DMS79 treated with DMSO at 0.1 percent for 48 hours (cell line): Measurements from ENCODE around the gene TMEM91.
A peak's percentile ranks its signal among the peaks of the same experiment; 100 is the strongest.
"Not testable (repeated sequence)": the region's sequence is repeated elsewhere in the genome, so short reads cannot be mapped to it uniquely, and the experiment has no call there.

Experiments
- DNase-seq: peaks from one replicate; lab custom pipeline; 2025; lab: John Stamatoyannopoulos, UW

Gene TMEM91

DNA sequence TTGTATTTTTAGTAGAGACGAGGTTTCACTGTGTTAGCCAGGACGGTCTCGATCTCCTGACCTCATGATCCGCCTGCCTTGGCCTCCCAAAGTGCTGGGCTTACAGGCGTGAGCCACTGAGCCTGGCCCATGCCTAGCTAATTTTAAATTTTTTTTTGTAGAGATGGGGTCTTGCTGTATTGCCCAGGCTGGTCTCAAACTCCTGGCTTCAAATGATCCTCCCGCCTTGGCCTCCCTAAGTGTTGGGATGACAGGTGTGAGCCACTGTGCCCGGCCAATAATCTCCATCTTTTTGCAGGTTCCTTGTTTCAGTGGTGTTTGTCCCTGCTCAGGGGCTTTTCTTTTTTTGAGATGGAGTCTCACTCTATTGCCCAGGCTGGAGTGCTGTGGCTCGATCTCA lies 5.2 kb downstream of the TMEM91 start:
- DNase-seq = not testable (repeated sequence)

DNA sequence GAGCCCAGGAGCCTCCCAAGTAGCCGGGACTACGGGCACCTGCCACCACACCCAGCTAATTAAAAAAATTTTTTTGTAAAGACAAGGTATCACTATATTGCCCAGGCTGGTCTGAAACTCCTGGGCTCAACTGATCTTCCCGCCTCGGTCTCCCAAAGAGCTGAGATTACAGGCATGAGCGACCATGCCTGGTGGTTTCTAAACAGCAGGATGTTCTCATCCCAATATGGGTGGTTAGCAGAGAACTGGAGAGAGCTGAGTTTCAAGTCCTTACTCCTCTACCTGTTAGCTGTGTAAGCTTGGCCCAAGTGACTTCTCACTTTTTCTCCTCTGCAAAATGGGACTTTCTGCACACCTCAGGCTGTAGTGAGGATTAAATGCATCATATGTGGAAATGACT lies 8.0 kb downstream of the TMEM91 start:
- DNase-seq = no peak

DNA sequence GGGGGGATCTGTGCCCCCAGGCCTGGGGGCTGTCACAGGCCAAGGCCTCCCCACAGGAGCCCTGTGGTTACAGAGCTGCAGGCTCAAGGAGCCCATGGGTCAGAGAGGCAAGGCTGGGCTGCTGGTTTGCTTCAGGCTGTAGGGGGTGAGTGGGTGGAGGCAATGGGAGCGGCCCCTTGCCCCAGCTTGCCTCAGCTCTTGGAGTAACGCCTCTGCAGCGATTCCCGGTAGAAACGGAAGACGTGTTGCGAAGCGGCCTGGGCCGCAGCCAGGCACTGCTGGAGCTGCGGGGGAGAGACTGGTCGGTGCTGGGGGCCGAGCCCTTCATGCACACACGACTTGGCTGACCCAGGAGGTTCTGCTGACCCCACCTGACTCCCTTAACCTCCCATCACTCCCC lies 10.1 kb downstream of the TMEM91 start:
- no peak for DNase-seq

DNA sequence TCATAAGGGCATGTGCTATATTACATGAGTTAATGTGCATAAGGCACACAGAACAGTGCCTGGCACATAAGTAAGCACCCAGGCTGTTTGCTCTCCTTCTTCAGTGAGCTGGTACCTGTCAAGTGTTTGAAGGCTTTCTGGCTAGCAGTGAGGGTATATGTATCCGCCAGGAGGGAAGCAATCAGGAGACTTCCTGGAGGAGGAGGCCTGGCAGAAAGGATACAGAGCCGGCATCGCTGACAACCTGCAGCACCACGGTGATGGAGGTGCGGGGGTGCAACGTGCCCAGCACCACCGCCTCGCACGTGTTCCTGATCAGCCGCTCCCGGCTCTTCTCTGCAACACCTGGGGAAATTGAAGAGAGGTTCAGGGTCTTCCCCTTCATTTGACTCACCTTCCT lies 15.3 kb downstream of the TMEM91 start:
- no peak for DNase-seq

DNA sequence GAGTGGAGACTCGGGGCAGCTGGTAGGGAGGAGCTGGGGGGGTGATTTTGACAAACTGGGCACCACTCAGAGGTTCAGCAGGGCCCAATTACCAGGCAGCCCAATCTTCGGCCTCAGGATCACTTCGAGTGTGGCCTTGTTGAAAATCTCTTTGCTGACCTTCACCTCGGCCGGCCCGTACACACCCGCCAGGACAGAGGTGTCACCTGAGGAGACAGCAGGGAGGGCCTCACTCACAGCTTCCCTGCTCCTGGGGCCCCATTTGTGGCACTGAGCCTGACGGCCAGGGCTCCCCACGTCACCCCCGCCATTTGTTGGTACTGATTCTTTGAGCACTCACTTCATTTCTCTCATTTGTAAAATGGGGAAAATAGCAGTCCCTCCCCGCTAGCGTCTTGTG lies 16.4 kb downstream of the TMEM91 start:
- no peak for DNase-seq

DNA sequence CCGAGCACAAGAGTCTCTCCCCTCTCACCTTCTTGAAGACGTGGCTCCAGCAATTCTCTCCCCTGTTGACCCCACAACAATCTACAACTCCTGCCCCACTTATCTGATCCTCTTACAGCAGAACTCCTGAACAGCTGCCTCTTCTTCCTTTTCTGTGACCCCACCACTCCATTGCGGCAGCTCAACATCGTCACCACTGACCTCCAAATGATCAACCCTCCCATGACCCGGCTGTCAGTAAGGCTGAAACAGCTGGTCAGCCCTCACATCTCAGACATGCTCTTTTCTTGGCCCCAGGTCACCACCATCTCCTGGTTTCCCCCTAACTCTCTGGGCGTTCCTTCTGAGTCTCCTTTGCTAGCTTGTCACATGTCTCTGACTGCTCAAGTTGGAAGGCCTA lies 19.0 kb downstream of the TMEM91 start:
- DNase-seq = no peak

DNA sequence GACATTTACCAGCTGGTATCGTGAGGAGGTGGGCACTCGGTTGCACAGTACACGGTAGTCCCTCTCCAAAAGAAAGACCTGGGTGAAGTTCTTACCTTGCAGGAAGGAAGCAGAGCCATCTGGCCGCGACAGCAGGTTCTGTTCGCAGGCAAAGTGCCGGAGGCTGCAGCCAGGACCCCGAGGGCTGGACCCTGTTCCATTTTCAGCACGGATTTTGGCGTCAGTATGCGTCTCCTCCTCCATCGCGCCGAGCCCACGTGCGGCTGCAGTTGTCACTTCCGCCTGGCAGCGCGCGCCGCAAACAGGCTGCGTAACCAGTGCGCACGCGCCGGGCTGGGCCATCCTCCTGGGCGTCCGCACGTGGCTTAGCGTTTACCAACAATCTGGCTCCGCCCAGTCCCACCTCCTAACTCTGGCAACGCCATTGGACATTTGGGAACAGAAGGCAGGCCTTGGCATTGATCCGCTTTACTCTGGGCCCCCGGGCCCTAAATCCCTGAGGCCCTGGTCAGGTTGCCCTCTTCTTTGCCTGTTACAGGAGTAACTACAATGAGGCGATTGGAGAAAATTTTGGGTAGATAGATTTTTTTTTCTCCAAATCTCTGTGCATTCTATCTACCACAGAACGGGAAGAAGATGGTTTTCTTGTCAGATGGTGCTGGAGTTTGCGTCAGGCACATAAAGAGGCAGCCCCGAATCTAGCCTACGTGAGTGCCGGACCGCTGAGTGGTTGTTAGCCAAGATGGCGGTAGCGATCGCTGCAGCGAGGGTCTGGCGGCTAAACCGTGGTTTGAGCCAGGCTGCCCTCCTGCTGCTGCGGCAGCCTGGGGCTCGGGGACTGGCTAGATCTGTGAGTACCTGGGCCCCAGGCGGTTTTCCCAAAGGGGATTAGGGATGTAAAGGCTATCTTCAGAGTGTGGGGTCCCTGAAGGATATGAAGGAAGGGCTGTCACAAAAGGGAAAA lies 21.0 kb downstream of the TMEM91 start, which contains the start of the genes BCKDHA and EXOSC5:
BCKDHA (plus strand) TSS at position 733 of the 964 bp plus-strand sequence; CDS start at position 743, 10 bp downstream.
EXOSC5 (minus strand) TSS at position 274 of the 964 bp plus-strand sequence; CDS start at position 243, 31 bp downstream.
- peak; percentile 99 for DNase-seq

DNA sequence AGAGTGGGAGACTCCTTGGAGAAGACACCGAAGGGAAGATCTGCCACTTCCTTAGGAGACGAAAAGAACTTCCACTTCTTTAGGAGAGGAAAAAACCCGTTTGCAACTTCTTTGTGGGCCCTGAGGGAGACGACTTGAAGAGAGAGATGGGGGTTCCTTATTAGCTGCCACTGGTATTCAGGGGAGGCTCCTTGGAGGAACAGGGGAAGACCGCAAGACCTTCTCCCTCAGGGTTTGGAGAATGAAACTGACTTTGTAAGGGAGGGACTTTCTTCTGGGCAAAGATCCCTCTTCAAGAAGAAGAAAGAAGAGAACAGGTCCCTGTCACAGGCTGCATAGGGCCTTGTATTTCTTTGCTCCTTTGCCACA lies 21.7 kb downstream of the TMEM91 start:
- DNase-seq = no peak

DNA sequence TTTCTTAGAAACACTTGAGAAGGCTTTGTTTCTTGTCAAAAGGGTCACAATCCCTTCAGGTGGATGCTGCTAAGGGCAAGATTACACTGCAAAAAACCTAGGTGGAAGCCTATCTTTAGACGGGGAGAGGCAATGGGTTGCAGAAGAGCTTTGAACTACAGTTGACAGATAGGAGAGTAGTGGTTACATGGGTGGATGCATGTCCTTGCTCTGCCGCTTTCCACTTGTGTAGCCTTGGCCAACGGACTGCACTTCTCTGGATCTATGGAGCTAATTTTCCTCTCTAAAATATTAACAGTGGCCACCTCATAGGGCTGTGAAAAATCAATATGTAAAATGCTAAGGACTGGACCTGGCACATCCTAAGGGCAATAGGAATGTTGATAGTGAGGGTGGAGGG lies 22.3 kb downstream of the TMEM91 start:
- peak; percentile 47 for DNase-seq

DNA sequence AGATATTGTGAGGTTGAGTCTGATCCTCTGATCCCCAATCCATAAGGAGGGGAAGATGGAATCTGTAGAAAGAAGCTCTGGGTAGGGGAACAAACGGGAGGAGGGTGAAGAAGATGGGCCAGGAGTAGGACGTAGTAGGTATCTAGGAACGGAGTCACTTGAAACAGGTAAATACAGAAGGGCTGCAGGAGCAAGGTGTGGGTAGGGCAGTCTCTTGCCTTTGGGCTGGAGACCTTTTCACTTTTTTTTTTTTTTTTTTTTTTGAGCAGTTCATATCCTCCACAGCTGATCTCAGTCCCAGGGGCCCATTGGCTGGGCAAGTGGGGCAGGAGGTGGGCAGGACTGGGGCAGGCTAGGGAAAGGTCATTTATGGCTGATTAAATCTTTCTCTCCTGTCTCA lies 22.8 kb downstream of the TMEM91 start:
- DNase-seq = no peak

DNA sequence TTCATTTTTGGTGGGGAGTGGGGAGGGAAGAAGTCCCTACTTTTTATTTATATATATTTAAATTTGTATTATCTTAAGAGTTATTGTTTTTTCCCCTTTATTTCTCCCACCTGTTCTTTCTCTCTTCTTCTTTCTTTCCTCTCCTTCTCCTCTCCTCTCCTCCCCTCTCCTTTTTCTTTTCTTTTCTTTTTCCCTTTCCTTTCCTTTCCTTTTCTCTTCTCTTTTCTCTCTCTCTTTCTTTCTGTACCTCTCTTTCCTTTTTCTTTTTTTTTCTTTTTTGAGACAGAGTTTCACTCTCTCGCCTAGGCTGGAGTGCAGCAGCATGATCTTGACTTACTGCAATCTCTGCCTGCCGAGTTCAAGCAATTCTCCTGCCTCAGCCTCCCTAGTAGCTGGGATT lies 23.2 kb downstream of the TMEM91 start:
- no peak for DNase-seq

DNA sequence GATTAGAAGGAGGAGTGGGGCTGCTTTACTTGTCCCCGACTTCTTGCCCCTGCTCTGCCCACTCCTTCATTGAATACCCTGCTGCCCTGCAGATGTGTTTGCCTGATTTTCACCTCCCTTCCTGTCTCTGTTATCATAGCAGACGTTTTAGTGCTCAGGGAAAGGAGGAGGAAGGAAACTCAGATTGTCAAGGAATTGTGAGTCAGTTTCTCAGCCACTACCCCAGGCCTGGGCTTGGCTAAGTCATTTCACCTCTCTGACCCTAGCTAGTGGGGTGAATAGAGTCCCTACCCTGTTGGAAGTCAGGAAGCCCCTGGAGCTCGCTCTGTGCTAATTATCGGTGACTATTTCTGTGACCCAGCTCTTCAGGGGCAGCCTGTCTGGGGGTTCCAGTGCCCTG lies 25.1 kb downstream of the TMEM91 start:
- no peak for DNase-seq

DNA sequence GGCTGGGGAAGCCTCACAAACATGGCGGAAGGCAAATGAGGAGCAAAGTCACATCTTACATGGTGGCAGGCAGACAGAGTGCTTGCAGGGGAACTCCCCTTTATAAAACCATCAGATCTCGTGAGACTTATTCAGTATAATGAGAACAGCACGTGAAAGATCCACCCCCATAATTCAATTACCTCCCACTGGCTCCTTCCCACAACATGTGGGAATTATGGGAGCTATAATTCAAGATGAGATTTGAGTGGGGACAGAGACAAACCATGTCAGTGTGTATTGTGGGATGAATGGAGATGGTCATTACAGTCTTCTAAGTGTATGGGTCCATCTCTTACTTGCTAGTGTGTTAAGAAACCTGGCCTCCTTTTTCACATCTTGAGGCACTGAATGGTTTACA lies 25.7 kb downstream of the TMEM91 start:
- no peak for DNase-seq

DNA sequence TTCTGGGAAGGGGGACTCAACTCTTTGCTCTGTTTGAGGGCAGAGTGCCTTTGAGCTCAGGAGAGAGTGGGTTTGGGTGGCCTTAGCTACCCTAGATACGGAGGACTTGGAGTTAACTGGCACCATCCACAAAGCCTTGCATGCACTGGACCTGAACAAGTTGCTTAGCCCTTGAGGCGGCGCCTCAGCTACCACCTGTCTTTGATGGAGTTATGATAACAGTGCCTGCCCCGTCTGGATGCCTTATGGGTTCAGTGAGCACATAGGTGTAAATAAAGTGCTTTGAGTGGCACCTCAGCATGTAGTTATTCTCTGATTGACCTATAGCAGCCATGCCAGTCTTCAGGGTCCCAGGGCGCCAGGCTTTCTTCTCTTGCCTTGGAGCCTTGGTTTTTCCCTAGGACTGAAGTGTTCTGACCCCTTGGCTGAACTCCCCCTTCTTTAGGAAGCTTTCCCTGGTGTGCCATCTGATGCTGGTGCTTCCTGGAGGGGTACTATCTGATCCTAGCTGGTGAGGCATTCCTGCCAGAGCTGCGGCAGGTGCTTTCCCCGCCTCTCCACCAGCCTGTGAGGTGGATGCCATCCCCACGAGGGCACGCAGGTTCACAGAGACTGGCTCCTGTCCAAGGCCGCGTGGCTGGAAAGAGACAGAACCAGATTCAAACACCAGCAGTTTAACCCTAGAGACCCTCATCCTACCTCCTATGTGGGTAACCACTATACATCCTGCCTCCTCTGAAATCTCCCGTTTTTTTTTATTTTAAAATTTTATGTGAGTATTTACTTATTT lies 27.0 kb downstream of the TMEM91 start:
- DNase-seq = peak; percentile 97

DNA sequence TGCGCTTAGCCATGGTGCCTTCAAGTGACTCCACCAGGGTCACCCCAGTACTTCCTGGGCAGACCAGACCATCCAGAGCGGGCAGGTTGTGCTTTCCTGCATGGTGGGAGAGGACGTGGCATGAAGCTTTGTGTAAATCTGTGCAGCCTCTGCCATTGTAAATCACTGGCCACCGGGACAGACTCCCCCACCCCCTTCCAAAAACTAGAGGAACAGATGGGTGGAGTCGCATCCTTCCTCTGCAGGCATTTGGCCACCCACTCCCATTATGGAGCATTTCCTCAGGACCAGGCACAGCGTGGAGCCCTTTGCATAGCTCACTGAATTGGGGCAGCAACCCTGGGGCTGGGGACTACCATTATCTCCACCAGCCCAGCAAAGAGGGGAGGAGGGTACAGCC lies 29.4 kb downstream of the TMEM91 start:
- no peak for DNase-seq

DNA sequence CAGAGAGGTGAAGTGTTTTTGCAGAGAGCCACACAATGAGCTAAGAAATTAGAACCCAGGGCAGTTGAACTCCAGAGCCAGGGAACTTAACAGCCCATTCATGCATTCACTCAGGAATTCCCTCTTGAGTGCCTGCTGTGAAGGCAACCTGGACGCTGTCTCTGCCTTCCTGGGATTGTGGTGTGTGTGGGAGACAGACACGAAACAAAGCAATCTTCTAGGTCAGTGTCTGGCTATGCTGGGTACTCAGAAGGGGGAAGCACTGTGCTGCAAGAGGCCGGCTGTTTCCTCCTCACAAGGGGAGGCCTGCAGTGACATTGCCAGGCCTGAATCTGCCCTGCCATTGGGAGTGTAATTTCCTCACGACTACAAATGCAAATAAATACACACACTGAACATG lies 30.9 kb downstream of the TMEM91 start:
- DNase-seq = peak; percentile 77

DNA sequence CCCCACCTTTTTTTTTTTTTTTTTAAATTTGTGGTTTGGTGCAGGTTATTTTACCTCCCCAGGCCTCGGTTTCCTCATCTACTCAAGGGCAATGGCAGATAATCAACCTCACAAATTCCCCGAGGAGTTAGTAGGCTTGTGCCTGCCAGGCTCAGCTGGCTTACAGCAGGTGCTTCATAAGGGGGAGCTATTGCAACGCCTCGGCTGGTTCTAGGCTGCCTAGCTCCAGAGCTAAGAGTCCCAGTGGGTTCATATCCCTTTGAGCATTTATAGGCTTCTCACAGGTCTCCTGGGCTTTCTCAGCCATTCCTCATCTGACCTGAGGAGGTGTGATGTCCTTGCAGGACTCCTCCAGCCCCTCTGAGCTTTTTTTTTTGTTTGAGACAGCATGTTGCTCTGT lies 31.9 kb downstream of the TMEM91 start:
- DNase-seq = peak; percentile 11

DNA sequence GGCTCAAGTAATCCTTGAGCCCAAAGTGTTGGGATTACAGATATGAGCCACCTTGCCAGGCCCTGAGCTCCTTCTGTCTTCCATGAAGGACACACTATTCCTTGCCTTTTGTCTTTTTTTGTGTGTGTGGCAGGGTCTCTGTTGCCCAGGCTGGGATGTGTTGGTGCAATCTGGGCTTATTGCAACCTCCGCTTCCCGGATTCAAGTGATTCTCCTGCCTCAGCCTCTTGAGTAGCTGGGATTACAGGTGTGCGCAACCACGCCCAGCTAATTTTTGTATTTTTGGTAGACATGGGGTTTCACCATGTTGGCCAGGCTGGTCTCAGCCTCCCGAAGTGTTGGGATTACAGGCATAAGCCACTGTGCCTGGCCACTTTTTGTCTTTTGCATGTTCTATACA lies 32.5 kb downstream of the TMEM91 start:
- not testable (repeated sequence) for DNase-seq

DNA sequence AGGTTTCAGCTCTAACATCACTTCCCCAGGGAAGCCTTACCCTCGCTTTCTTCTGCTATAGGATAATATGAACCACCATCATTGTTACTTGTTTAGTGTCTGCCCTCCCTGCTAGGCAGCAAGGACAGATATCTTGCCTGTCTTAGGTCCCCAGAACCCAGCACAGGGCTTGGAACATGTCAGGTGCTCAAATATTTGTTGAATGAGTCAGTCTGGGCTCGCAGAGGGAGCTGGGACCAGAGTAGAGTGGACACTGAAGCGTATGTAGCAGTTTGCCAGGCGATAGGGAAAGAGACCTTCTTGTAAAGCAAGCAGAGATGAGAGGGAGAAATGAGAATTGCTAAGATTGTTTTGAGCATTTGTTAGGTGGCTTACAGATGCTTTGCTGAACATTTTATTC lies 33.0 kb downstream of the TMEM91 start:
- peak; percentile 30 for DNase-seq

DNA sequence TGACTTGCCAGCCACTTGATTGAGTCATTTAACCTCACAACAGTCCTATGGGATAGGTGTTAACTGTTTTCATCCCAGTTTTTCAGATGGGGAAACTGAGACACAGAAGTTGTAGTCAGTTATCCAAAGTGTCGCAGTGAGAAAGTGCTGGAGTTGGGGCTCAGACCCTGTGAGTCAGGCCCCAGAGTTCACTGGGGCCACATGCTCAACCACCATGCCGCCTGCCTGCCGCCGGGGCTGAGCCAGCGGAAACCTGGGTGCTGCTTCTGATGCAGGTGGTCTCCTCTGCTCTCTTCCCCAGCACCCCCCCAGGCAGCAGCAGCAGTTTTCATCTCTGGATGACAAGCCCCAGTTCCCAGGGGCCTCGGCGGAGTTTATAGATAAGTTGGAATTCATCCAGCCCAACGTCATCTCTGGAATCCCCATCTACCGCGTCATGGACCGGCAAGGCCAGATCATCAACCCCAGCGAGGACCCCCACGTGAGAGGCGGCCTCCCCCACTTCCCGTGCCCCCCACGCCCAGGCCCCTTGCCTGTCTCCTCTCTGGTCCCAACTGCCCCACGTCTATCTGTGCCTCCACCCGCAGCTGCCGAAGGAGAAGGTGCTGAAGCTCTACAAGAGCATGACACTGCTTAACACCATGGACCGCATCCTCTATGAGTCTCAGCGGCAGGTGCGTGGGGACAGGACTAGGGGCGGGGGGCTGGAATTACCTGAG lies 34.2 kb downstream of the TMEM91 start:
- DNase-seq = no peak

DNA sequence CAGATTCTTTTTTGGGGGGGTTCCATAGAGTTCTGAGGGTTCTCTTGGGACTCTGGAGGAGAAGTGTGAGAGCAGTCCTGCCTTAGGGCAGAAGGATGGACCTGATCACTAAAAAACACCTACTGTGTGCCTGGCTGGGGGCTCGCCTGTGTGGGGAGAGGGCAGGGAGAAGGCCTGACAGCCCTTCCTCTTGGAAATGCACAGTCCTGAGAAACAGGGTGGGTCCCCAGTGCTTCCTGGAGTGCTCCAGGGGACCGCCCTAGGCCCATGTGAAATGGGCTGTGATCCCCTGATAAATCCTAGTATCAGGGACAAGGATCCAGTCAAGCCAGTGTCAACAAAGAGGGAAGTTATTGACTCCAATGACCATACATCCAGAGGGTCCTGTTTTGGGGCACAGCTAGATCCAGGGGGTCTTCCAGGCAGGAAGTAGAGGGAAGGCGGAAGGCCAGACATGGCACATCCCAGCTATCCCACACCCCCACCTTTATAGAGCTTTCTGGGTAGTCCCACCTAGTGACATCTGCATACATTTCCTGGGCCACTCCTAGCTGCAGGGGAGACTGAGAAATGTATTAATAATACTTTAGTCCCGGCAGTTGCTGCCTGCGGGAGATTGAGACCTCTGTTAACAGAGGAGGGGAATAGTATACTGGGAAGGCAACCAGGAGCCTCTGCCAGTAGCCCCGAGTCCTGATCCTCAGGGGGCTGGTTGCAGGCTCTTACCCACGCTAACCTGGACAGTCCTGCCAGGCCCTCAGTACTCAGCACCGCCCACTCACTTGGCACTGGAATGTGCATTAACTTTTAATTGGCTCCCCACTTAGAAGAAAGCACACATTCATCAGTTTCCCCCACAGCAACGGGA lies 35.0 kb downstream of the TMEM91 start:
- DNase-seq = no peak

DNA sequence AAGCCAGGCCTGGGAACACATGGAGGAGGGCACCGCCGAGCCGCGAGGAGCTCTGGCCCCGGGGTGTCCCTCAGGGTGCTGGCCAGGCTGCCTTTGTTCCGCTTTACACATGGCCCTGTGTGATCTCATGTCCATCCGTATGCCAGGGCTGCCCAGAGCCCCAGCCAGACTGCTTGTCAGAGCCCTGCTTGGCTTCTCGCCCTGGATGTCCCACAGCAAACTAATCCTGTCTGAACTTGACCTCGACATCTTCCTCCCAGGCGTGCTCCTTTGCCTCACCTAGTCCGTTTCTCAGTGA lies 35.6 kb downstream of the TMEM91 start:
- DNase-seq = no peak
